A549 (cell line): ENCODE results near the gene BCKDK. TPM values are rescaled to one million over a fixed set of nuclear protein-coding genes. Genes with fewer than 3 reads are reported as not detected.

ENCODE experiments used
- ATAC-seq, 2 experiments: fragments of 200-7000 bp in 1 of 2; fragments of >200 bp in 1 of 2; cut with Nextera tagmentation in 1 of 2; cut with Tn5 transposase in 1 of 2; 3 replicates each; pipeline versions ENCODE4 v1.8.0 to v1.9.1; 2018 to 2020; ENCODE audit warnings: mild to moderate bottlenecking in 1 of 2, moderate library complexity in 1 of 2
- CTCF ChIA-PET: fragments of 300-600 bp; sonication (Branson Sonifier 250); formaldehyde crosslinking; extraction: SDS; loops from one replicate; lab custom pipeline; 2021; ENCODE audit warnings: antibody characterized with exemption, inconsistent platforms; lab: Yijun Ruan, JAX
- POLR2A ChIA-PET: fragments of 350-600 bp; formaldehyde crosslinking; extraction: SDS; loops from one replicate; lab custom pipeline; 2021; ENCODE audit warnings: antibody characterized with exemption, inconsistent platforms; lab: Yijun Ruan, JAX
- DNase-seq, 2 experiments: peaks; one replicate each; pipeline versions ENCODE4 v3.0.0 to v3.0.0-alpha.2; 2011 to 2016; ENCODE audit warnings: low read depth in 1 of 2, low spot score in 1 of 2
- FAIRE-seq: peaks from 2 replicates; lab custom pipeline; 2011; peaks lifted over from hg19 to GRCh38; lab: Jason Lieb, UNC
- H3K27ac ChIP-seq, 2 experiments: fragments of >200 bp; sonication (Bioruptor Twin); formaldehyde crosslinking; 3 replicates each; pipeline ENCODE4 v1.5.1; 2016 to 2017
- H3K4me1 ChIP-seq: fragments of >200 bp; sonication (Bioruptor Twin); formaldehyde crosslinking; 3 replicates; pipeline ENCODE4 v1.6.1; 2016
- H3K4me2 ChIP-seq: fragments of >200 bp; sonication (Bioruptor Twin); formaldehyde crosslinking; 3 replicates; pipeline ENCODE4 v1.6.1; 2016
- H3K4me3 ChIP-seq: fragments of >200 bp; sonication (Bioruptor Twin); formaldehyde crosslinking; 3 replicates; pipeline ENCODE4 v1.5.1; 2016
- H3K9me3 ChIP-seq: fragments of >200 bp; sonication (Bioruptor Twin); formaldehyde crosslinking; 3 replicates; pipeline ENCODE4 v1.6.1; 2016
- BHLHE40 ChIP-seq: IDR thresholded peaks from 2 replicates; pipeline ENCODE4 v1.6.1; 2012; ENCODE audit warnings: low read depth, low read length, inconsistent platforms
- CBX8 ChIP-seq: fragments of 200-600 bp; sonication (generic); IDR thresholded peaks from 2 replicates; pipeline ENCODE4 v1.6.1; 2016
- CHD4 ChIP-seq: fragments of 200-600 bp; sonication (generic); IDR thresholded peaks from 2 replicates; pipeline ENCODE4 v1.6.1; 2016; ENCODE audit warnings: antibody characterized with exemption, mild to moderate bottlenecking, borderline replicate concordance
- CTCF ChIP-seq: fragments of >200 bp; sonication (Bioruptor Twin); formaldehyde crosslinking; IDR thresholded peaks from 3 replicates; pipeline ENCODE4 v1.5.1; 2016
- E2F6 ChIP-seq: IDR thresholded peaks from 2 replicates; pipeline ENCODE4 v1.6.1; 2012; ENCODE audit warnings: low read depth, borderline replicate concordance
- EHF ChIP-seq: fragments of 250-450 bp; sonication (Bioruptor Pico); IDR thresholded peaks from 2 replicates; pipeline ENCODE4 v1.5.0; 2020; ENCODE audit warnings: mild to moderate bottlenecking
- EHMT2 ChIP-seq: fragments of 200-600 bp; sonication (generic); IDR thresholded peaks from 2 replicates; pipeline ENCODE4 v1.6.1; 2016; ENCODE audit warnings: antibody characterized with exemption, low read depth, mild to moderate bottlenecking, moderate library complexity
- EP300 ChIP-seq, 2 experiments: fragments of >200 bp; sonication (Bioruptor Twin); formaldehyde crosslinking; IDR thresholded peaks; 2 replicates in 1 of 2; 3 replicates in 1 of 2; pipeline ENCODE4 v1.6.1; 2016 to 2017
- ESRRA ChIP-seq: fragments of 150-350 bp; IDR thresholded peaks from 2 replicates; pipeline ENCODE4 v1.6.1; 2014; ENCODE audit warnings: mild to moderate bottlenecking, low read length, borderline replicate concordance
- HEYL ChIP-seq: fragments of 250-450 bp; sonication (Bioruptor Pico); IDR thresholded peaks from 2 replicates; pipeline ENCODE4 v1.8.0; 2021; ENCODE audit warnings: mild to moderate bottlenecking, moderate library complexity
- HOXA7 ChIP-seq: fragments of 250-450 bp; sonication (Bioruptor Pico); IDR thresholded peaks from 2 replicates; pipeline ENCODE4 v1.5.0; 2020; ENCODE audit warnings: mild to moderate bottlenecking, moderate library complexity
- HOXB13 ChIP-seq: fragments of 250-450 bp; sonication (Bioruptor Pico); IDR thresholded peaks from 2 replicates; pipeline ENCODE4 v1.5.0; 2020; ENCODE audit warnings: low read depth, mild to moderate bottlenecking, moderate library complexity
- JUN ChIP-seq, 2 experiments: fragments of >200 bp; sonication (Bioruptor Twin); formaldehyde crosslinking; IDR thresholded peaks; 2 replicates in 1 of 2; 3 replicates in 1 of 2; pipeline ENCODE4 v1.6.1; 2016 to 2017
- KDM1A ChIP-seq: fragments of 200-600 bp; sonication (generic); IDR thresholded peaks from 2 replicates; pipeline ENCODE4 v1.6.1; 2016; ENCODE audit warnings: low read depth, mild to moderate bottlenecking
- MAFK ChIP-seq: fragments of 450-650 bp; IDR thresholded peaks from 2 replicates; pipeline ENCODE4 v1.6.1; 2014; ENCODE audit not compliant: partially characterized antibody
- MAX ChIP-seq: IDR thresholded peaks from 2 replicates; pipeline ENCODE4 v1.6.1; 2012
- MAZ ChIP-seq: fragments of 150-350 bp; IDR thresholded peaks from 2 replicates; pipeline ENCODE4 v1.6.1; 2014; ENCODE audit warnings: antibody characterized with exemption, low read depth, low read length, borderline replicate concordance
- MYC ChIP-seq: IDR thresholded peaks from 2 replicates; pipeline ENCODE4 v1.6.1; 2012; ENCODE audit warnings: mild to moderate bottlenecking, inconsistent platforms, low read length, improper control_type of control experiment, borderline replicate concordance
- NR3C1 ChIP-seq: fragments of >200 bp; sonication (Bioruptor Twin); formaldehyde crosslinking; IDR thresholded peaks from 3 replicates; pipeline ENCODE4 v1.6.1; 2017
- PHF8 ChIP-seq: fragments of 200-600 bp; sonication (generic); IDR thresholded peaks from 2 replicates; pipeline ENCODE4 v1.6.1; 2016; ENCODE audit warnings: low read depth, mild to moderate bottlenecking, antibody characterized with exemption, moderate library complexity, borderline replicate concordance
- POLR2A ChIP-seq: IDR thresholded peaks from 2 replicates; pipeline ENCODE4 v1.6.1; 2012; ENCODE audit warnings: mild to moderate bottlenecking, low read length
- POLR2AphosphoS2 ChIP-seq: conservative IDR thresholded peaks from 2 replicates; pipeline ENCODE4 v1.6.1; 2012; ENCODE audit warnings: low read length, improper control_type of control experiment, inconsistent platforms
- RAD21 ChIP-seq, 2 experiments: fragments of >200 bp in 1 of 2; sonication (Bioruptor Twin) in 1 of 2; formaldehyde crosslinking in 1 of 2; IDR thresholded peaks in 1 of 2; conservative IDR thresholded peaks in 1 of 2; 2 replicates in 1 of 2; 3 replicates in 1 of 2; pipeline ENCODE4 v1.6.1; 2012 to 2018; ENCODE audit warnings: inconsistent platforms in 1 of 2
- RCOR1 ChIP-seq: fragments of 150-350 bp; IDR thresholded peaks from 2 replicates; pipeline ENCODE4 v1.6.1; 2014; ENCODE audit warnings: antibody characterized with exemption, low read length, low read depth
- TFCP2L1 ChIP-seq: fragments of 250-450 bp; sonication (Bioruptor Pico); IDR thresholded peaks from 2 replicates; pipeline ENCODE4 v1.5.0; 2021; ENCODE audit warnings: mild to moderate bottlenecking
- ZC3H11A ChIP-seq: fragments of 450-650 bp; IDR thresholded peaks from 2 replicates; pipeline ENCODE4 v1.6.1; 2014; ENCODE audit warnings: antibody characterized with exemption, mild to moderate bottlenecking
- ZFP36 ChIP-seq: fragments of 450-650 bp; IDR thresholded peaks from 2 replicates; pipeline ENCODE4 v1.6.1; 2014; ENCODE audit warnings: borderline replicate concordance; ENCODE audit not compliant: partially characterized antibody
- ZNF302 ChIP-seq: fragments of 250-450 bp; sonication (Bioruptor Pico); IDR thresholded peaks from 2 replicates; pipeline ENCODE4 v1.9.0; 2021; ENCODE audit warnings: inconsistent platforms, mild to moderate bottlenecking, moderate library complexity
- WGBS: methylation state at CpG from one replicate; pipeline ENCODE4 v1.1.6; 2017; ENCODE audit errors: missing lambda C conversion rate; 5-methylcytosine and 5-hydroxymethylcytosine counted together
- polyA plus RNA-seq, 4 experiments: library from polyadenylated mRNA; depleted of rRNA in 3 of 4; stranded (reverse); fragments of >200 nt; fragmentation: RNase III in 1 of 4; extraction: RNeasy Plus Mini Kit Qiagen cat#74134 plus additional on column Dnase treatment in 1 of 4; gene quantifications; 2 replicates in 3 of 4; 3 replicates in 1 of 4; pipeline ENCODE4 v1.2.3, GENCODE V29; 2011 to 2017
- TF ChIP-seq, protein P1 (sequence below): fragments of >200 bp; sonication (Bioruptor Twin); formaldehyde crosslinking; IDR thresholded peaks from 3 replicates; pipeline ENCODE4 v1.6.1; 2016
- TF ChIP-seq, protein P2 (sequence below): IDR thresholded peaks from 2 replicates; pipeline ENCODE4 v1.6.1; 2012

BCKDK gene
- polyA plus RNA-seq, 2 of the 4 experiments (the other 2 are of a cell fraction) = 20.7 to 36.7 TPM

DNA sequence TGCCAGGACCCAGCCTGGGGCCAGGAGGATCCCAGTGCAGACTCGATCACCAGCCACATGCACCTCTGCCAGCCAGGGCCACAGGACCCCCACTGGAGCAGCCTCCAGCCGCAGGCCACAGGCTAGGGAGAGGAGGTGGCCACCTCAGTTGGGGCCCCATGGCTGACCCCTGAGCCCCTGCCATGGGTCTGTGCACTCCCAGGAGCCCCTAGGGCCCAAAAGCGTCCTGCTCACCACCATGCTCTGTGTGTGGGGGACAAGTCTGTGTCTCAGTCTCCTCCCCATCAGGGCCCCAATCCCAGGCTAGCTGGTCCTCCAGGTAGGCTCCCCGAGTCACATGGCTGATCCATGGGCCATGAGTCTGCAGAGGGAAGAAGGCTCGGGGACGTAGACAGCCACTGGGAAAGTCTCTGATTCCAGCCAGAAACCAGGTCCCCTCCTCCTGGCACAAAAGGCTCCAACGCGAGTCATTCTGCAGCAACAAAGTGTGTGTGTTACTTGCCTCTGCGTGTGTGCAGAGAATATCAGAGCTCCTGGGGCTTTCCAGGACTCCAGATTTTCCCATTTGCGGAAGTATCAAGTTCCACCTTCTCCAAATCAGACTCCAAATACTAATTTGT is 33.4 kb downstream of the BCKDK start:
- TF ChIP-seq RAD21 (conservative IDR thresholded peaks at IDR 0.05 in 1 of 2, IDR thresholded peaks at IDR 0.05 in 1 of 2) = no peak
- no peak for TF ChIP-seq ZFP36
- no peak for TF ChIP-seq EHMT2
- TF ChIP-seq POLR2AphosphoS2 = no peak
- Histone ChIP-seq H3K4me3 (no peak overlapping the region), H3K4me2 (peak overlapping the region; percentile 71), H3K4me1 (peaks cover 30% of the 10 kb centered on the region), H3K9me3 (no peaks in the 10 kb centered on the region), H3K27ac (peak overlapping the region; percentile 69 to 84)
- FAIRE-seq = no peak
- ChIA-PET POLR2A (interaction anchor here (0.5 to 2.9 kb wide), 28 partner anchors 9 to 319 kb away, joined by 3 to 73 read pairs (median 4); partner anchors contain the start of genes ARMC5, FUS, HSD3B7 and KAT8), CTCF (interaction anchor here (0.8 to 6.8 kb wide), 63 partner anchors 7 to 311 kb away, joined by 3 to 166 read pairs (median 5); partner anchors contain the start of genes HSD3B7, KAT8, PYCARD and VKORC1)
- ATAC-seq = peak; percentile 21 to 24
- no peak for DNase-seq
- 48% methylated on average over 8 of the region's 10 CpGs for WGBS

DNA sequence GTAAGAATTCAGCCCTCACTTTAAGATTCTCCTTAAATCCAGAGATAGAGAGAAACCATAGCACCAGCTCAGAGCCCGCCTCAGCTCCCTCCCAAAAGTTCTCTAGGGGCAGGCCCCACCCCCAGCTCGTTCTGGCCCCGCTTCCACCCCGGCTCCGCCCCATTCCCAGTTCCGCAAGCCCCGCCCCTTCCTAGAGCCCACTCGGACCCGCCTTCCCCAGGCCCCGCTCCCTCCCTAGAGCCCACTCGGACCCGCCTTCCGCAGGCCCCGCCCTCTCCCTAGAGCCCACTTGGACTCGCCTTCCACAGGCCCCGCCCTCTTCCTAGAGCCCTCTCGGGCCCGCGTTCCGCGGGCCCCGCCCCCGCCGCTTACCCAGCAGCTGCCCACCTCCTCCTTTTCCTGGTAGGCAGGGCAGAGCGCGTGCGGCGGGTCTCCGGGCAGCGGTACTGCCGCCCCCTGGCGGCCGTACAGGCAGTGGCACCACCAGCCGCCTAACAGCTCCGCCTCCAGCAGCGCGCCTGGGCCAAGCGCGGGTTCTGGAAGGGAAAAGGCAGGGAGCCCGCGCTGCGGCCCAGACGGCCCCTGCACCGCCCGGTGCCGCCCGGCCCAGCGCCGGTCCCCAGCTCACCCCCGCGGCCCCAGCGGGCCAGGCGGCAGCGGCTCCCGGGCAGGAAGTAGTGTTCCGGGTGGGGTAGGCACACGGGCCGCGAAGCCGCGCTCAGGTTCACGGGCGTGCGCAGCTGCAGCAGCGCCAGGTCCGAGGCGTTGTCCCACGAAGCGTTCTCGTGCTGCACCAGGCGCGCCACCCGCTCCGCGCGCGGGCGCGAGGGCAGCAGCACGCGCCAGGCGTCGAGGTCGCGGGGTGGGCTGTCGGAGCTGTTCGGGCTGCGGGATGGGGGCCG is 34.2 kb downstream of the BCKDK start:
- POLR2A ChIA-PET = interaction anchor here (0.5 to 2.9 kb wide), 28 partner anchors 9 to 318 kb away, joined by 3 to 73 read pairs (median 4); partner anchors contain the start of genes ARMC5, FUS, HSD3B7 and KAT8
- CTCF ChIA-PET = interaction anchor here (0.6 to 6.8 kb wide), 72 partner anchors 8 to 726 kb away, joined by 3 to 166 read pairs (median 5); partner anchors contain the start of genes HSD3B7, KAT8, PYCARD and VKORC1
- peak overlapping the region; percentile 90 to 95 for H3K27ac ChIP-seq
- peak overlapping the region; percentile 50 for H3K4me3 ChIP-seq
- peak overlapping the region; percentile 98 for H3K4me2 ChIP-seq
- ATAC-seq = peak; percentile 82 to 89
- H3K4me1 ChIP-seq = peaks cover 30% of the 10 kb centered on the region
- no peak for FAIRE-seq
- H3K9me3 ChIP-seq = no peaks in the 10 kb centered on the region
- WGBS = 2% methylated on average over 34 of the region's 89 CpGs
- peak; percentile 97 to 99 for DNase-seq
- TF ChIP-seq MAX (peak; percentile 90), CBX8 (no peak), BHLHE40 (no peak), HOXB13 (CRISPR knock-in tag) (0 out of 2 replicates have a peak, but pooled peaks have one; percentile 63), HOXA7 (no peak), CTCF (peak; percentile 96), PHF8 (peak; percentile 26; the same call in 1 of the 2 replicates), POLR2A (peak; percentile 52), ESRRA (no peak), JUN (IDR thresholded peaks at IDR 0.05) (peak in 1 of 2 experiments; percentile 60; a peak in 1 of 5 replicates), RAD21 (conservative IDR thresholded peaks at IDR 0.05 in 1 of 2, IDR thresholded peaks at IDR 0.05 in 1 of 2) (peak; percentile 69 to 88), CHD4 (no peak), HEYL (no peak), ZFP36 (no peak), NR3C1 (no peak), ZNF302 (no peak), ZC3H11A (no peak), EHMT2 (no peak), MYC (peak; percentile 96), EP300 (IDR thresholded peaks at IDR 0.05) (no peak), E2F6 (peak; percentile 79), MAZ (peak; percentile 69; the same call in 1 of the 2 replicates), RCOR1 (no peak), EHF (no peak), MAFK (no peak), TFCP2L1 (CRISPR knock-in tag) (no peak), KDM1A (no peak)
- TF ChIP-seq, protein P1, sequence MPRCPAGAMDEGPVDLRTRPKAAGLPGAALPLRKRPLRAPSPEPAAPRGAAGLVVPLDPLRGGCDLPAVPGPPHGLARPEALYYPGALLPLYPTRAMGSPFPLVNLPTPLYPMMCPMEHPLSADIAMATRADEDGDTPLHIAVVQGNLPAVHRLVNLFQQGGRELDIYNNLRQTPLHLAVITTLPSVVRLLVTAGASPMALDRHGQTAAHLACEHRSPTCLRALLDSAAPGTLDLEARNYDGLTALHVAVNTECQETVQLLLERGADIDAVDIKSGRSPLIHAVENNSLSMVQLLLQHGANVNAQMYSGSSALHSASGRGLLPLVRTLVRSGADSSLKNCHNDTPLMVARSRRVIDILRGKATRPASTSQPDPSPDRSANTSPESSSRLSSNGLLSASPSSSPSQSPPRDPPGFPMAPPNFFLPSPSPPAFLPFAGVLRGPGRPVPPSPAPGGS = no peak; the same call in 2 of the 3 replicates
- TF ChIP-seq, protein P2, sequence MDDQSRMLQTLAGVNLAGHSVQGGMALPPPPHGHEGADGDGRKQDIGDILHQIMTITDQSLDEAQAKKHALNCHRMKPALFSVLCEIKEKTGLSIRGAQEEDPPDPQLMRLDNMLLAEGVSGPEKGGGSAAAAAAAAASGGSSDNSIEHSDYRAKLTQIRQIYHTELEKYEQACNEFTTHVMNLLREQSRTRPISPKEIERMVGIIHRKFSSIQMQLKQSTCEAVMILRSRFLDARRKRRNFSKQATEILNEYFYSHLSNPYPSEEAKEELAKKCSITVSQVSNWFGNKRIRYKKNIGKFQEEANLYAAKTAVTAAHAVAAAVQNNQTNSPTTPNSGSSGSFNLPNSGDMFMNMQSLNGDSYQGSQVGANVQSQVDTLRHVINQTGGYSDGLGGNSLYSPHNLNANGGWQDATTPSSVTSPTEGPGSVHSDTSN = no peak
